Osteocyte (in vitro differentiated cells): Measurements from ENCODE around the gene ADAP1. TPM values are rescaled to one million over a fixed set of nuclear protein-coding genes. Genes with fewer than 3 reads are reported as not detected.
"Not testable (repeated sequence)": the region's sequence is repeated elsewhere in the genome, so short reads cannot be mapped to it uniquely, and the experiment has no call there.

ENCODE experiments used
- DNase-seq: peaks from one replicate; pipeline ENCODE4 v3.0.0; 2021; ENCODE audit warnings: mixed read lengths; ENCODE audit not compliant: unreplicated experiment; ENCODE audit errors: extremely low spot score
- H3K27ac Mint-ChIP-seq: one replicate; pipeline ENCODE4 v1.8.0; 2021; ENCODE audit warnings: mild to moderate bottlenecking, mixed read lengths; ENCODE audit not compliant: unreplicated experiment
- H3K27me3 Mint-ChIP-seq: one replicate; pipeline ENCODE4 v1.8.0; 2021; ENCODE audit warnings: mixed read lengths; ENCODE audit not compliant: unreplicated experiment
- H3K36me3 Mint-ChIP-seq: one replicate; pipeline ENCODE4 v1.8.0; 2021; ENCODE audit warnings: mixed read lengths; ENCODE audit not compliant: unreplicated experiment
- H3K4me1 Mint-ChIP-seq: one replicate; pipeline ENCODE4 v1.8.0; 2021; ENCODE audit warnings: mixed read lengths; ENCODE audit not compliant: unreplicated experiment
- H3K4me3 Mint-ChIP-seq: one replicate; pipeline ENCODE4 v1.8.0; 2021; ENCODE audit warnings: mild to moderate bottlenecking, moderate library complexity, mixed read lengths; ENCODE audit not compliant: unreplicated experiment
- H3K9me3 Mint-ChIP-seq: one replicate; pipeline ENCODE4 v1.8.0; 2021; ENCODE audit warnings: mixed read lengths; ENCODE audit not compliant: unreplicated experiment
- CTCF ChIP-seq: fragments of 200-600 bp; sonication (generic); IDR thresholded peaks from 2 replicates; pipeline ENCODE4 v1.5.0; 2021; ENCODE audit warnings: antibody characterized with exemption, mild to moderate bottlenecking, moderate library complexity
- total RNA-seq: library from RNA; stranded (reverse); gene quantifications from 2 replicates; pipeline ENCODE4 v1.2.1, GENCODE V29; 2021

ADAP1 gene
- total RNA-seq, 1 donor from 2014 or later, result 5.8 TPM

GRCh38 chr7:944744-945143 lies 9.7 kb downstream of the ADAP1 start:
- H3K4me3 Mint-ChIP-seq, result no peak overlapping the region
- no peak for TF ChIP-seq CTCF

GRCh38 chr7:943793-944192 lies 10.7 kb downstream of the ADAP1 start:
- H3K4me3 Mint-ChIP-seq, H3K4me1 Mint-ChIP-seq, H3K27ac Mint-ChIP-seq, DNase-seq, H3K36me3 Mint-ChIP-seq: not testable (repeated sequence)
- Mint-ChIP-seq H3K27me3 (peaks cover 23% of the 10 kb centered on the region), H3K9me3 (peaks cover 24% of the 10 kb centered on the region)

More at GRCh38 chr7:944744-945143, 9.7 kb downstream of the ADAP1 start:
- no peak for DNase-seq
- Mint-ChIP-seq H3K4me1 (no peaks in the 10 kb centered on the region), H3K27me3 (peaks cover 22% of the 10 kb centered on the region), H3K27ac (no peak overlapping the region), H3K36me3 (no peaks in the 10 kb centered on the region), H3K9me3 (peaks cover 23% of the 10 kb centered on the region)

- no peak for TF ChIP-seq CTCF
- Mint-ChIP-seq H3K27ac (no peak overlapping the region), H3K36me3 (no peaks in the 10 kb centered on the region), H3K27me3 (peaks cover 23% of the 10 kb centered on the region), H3K4me3 (no peak overlapping the region), H3K9me3 (peaks cover 24% of the 10 kb centered on the region), H3K4me1 (peaks cover 11% of the 10 kb centered on the region)
- no peak for DNase-seq
Measured at GRCh38 chr7:940599-941408, 13.7 kb downstream of the ADAP1 start.

- TF ChIP-seq CTCF, result no peak
- Mint-ChIP-seq H3K9me3 (peaks cover 24% of the 10 kb centered on the region), H3K4me3 (no peak overlapping the region), H3K36me3 (no peaks in the 10 kb centered on the region), H3K27ac (no peak overlapping the region), H3K4me1 (peaks cover 11% of the 10 kb centered on the region), H3K27me3 (peaks cover 23% of the 10 kb centered on the region)
- DNase-seq, result no peak
Measured at GRCh38 chr7:939843-940242, 14.6 kb downstream of the ADAP1 start.

- Mint-ChIP-seq H3K4me1 (peaks cover 11% of the 10 kb centered on the region), H3K36me3 (no peaks in the 10 kb centered on the region), H3K4me3 (no peak overlapping the region), H3K9me3 (peaks cover 24% of the 10 kb centered on the region), H3K27ac (no peak overlapping the region), H3K27me3 (peaks cover 23% of the 10 kb centered on the region)
- TF ChIP-seq CTCF, result no peak
- no peak for DNase-seq
Measured at GRCh38 chr7:938546-939185, 15.8 kb downstream of the ADAP1 start.
